CD4-positive, alpha-beta T cell treated with Interleukin-15 for 4 hours (primary cell): ENCODE measurements around the gene FBXL13.

ENCODE experiments used
- DNase-seq: peaks from one replicate; pipeline ENCODE4 v3.0.0-alpha.2; 2020; ENCODE audit warnings: low spot score

Gene FBXL13

DNA sequence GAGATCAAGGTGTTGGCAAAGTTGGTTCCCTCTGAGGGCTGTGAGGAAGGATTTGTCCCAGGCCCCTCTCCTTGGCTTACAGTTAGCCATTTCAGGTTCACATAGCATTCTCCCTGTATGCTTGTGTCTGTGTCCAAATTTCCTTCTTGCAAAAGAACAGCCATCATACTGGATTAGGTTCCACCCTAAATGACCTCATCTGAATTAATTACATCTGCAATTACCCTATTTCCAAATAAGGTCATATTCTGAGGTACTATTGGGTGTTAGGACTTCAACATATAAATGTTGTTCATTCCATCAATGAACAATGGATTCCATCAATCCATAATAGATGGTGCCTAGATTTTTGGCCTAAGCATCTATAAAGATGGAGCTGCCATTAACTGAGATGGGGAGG, 178.0 kb downstream of the FBXL13 start:
- DNase-seq: no peak

DNA sequence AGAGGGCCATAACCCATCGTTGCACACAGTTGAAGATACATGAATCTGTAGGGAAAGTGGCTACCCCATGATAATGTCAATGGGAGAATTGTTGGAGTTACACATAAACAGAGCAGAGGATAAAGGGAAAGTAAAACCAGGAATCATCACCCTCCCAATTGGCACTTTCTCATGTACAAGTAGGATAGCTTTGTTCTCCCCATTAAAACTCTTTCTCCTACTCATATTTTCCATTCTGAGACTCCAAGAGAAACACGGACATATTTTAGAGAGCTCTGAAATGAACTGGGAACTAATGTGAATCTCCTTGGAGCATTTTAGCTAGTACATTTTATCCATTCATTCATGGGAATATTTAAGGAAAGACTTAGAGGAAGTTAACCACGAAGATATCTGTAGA, 179.0 kb downstream of the FBXL13 start:
- DNase-seq: no peak

DNA sequence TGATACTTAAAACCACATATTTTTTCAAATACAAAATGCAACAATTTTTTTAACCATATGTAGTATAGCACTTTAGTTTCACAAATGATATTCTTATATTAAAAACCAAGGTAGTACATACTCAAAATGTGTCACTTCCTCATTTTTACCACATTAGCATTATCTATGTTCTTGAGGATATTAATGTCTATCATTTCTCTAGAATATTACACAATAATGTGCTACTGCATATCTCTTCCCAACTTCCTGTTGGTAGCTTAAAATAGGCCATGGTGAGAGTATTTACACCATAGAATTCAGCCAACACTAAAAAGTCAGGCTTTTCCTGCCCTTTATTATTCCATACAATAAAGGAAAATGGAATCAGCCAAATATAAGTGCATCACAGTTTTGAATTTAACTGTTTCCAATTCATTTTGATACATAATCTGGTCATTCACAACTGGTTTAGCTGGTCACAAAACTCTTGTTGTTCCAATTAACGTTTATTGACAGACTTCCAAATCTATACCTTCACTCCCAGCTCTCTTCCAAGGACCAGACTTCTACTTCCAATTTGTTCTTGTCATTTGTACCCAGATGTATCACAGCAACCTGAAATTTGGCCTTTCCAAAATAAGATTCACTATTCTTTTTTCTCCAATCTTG, 181.8 kb downstream of the FBXL13 start:
- DNase-seq: no peak

DNA sequence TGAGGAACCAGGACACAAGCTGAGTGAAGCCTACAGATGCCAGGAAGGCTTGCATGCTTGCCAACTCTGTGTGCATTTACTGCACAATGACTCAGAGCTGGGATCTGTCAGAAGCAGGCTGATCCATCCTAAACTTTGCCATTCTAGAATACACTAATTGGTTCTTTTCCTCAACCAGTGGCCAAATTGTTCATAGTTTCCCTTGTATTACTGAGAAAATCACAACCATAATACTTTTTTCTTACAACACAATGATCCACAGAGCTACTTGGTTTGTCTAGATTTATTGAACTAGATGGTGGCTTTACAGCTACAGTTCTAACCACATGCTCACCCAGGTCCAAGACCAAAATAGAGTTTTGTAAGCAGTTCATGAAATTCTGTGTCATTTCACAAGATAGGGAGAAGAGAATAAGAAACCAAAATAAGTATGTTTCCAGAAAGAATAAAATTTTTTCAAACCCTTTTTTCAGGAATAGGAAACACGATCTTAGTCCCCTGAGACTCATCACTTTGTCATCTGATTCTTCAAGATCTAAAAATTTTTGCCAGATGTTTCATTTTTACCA, 182.8 kb downstream of the FBXL13 start:
- no peak for DNase-seq

DNA sequence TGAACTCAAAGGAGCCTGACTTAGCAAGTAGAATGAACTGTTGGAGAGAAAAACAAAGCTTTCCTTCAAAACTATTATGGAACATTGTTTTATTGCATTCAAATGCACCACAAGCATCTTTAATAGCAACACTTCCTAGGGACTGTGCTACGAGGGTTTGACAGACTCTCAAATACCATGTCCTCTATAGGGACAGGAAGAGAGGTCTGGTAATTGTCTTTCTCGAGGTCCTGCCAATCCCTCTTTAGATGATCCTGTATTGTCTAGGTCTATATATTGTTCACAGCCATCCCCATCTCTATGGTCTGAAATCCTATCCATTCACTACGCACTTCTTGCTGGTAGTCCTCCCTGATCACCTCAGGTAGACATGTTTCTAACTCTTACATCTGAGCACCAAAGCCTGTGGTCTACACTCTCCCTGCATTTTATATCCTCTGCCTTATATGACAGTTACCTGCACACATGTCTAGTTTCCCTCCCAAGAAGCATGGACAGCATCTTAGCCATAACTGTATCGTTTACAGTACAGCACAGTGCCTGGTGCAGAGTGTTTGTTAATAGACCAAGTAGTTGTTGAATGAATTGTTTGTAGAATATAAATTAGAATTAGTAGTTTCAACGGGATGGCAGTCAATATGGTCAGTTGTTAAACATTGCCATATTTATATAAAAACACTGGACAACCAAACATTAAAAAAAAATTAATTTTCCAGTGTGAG, 183.5 kb downstream of the FBXL13 start:
- DNase-seq: no peak

DNA sequence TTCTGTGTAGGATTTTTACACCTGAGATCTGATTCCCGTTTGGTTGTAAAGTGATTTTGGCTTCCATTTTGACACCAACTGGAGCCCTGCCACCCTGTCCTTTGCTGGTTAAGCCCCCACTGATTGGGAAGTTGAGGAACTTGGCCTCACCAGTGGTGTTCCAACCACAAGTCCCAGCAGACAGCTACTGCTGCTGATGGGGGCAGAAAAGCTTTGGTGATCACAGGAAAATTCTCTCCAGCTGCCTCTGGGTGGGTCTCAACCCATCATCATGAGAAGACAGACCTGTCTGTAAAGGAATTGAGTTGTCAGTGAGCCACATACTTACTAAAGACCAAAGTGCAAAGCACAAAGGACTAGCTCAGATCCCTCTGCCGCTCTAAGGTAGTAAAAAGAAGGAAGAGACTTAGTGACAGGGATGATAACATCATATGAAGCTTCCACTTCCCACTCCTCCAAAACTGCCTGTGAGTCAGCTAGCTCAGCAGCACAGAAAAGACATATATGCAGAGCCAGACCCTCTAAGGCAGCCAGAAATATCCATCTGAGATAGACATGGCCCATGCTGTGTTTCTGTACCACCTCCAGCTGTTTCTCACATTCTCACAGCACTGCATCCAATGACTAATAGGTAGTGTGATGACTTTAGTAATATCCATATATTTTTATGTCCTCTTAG, 184.2 kb downstream of the FBXL13 start:
- DNase-seq: no peak

DNA sequence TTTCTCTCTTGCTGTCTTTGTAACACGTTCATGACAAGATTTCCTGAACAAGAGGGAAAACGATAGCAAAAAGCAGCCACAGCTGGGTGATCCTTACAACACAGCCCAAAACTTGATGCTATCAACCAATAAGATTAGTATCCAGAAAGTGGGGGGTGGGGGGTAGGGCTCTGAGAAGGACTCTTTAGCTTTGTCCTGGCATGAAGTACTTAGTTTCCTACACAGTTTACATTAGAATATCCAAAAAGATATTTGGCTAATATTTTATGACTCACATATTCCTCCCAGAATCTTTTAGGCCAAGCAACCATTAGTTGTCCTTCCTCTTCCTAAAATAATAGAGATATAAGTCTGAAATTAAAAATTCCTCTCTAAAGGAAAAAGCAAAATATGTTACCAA, 184.7 kb downstream of the FBXL13 start:
- no peak for DNase-seq

DNA sequence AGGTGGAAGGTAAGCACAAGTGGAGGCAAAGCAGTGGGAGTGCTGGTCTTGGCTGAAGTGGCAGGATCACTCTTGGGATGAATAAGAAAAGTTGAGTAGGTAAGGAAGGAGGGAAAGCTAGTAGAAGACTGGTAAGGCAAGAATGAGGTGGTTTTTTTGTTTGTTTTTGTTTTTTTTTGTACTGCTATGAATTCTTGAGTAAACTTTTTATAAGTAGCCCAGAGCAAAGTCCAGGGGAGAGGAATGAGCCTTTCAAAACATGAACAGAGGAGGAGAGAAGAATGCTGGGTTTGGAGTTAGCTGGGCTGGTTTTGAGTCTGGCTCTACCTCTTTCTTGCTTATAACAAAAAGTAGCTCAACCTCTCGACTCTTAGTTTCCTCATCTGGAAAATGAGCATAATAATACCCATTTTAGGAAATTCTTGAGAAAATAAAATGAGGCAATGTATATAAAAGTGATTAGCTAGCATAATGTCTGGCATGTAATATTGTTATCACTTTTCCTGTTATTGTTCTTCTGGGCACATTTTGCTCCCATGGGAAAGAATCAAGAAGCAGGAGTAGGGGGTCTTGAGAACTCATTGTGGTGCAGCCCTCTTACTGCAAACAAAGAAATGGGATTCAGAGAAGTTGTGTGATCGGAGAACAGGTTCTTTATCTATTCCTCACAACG, 185.9 kb downstream of the FBXL13 start:
- DNase-seq: no peak

DNA sequence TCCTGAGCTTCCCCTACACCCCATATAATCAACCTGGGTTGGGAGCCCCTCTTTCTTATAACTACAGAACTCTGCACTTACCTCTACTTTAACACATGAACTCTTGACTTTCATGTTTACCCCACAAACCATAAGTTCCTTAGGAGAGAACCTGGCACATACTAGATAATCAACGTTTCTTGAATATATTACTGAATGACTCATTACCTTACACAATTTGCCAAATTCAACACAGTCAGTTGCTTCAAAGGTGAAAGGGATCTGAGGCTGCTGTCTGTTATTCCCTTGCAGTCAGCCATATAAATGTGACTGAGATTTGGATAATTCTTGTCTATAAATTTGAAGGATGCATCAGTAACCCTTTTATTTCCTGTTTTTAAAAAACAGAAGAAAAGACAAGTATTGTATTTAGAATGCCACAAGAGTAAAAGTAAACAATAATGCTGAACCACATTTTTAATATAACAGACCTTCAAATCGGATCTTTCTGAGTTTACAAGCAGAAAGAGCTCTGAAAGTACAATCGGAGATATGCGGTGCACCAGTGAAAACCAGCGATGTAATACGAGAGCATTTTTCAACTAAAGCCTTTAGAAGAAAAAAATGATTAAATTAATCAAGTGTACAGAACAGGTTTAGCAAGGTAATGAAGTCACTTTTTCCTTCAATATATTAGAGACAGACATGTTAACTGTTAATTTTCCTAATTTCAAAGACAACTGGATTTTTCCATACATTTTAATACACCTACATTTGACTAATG, 191.3 kb downstream of the FBXL13 start:
- DNase-seq: no peak

DNA sequence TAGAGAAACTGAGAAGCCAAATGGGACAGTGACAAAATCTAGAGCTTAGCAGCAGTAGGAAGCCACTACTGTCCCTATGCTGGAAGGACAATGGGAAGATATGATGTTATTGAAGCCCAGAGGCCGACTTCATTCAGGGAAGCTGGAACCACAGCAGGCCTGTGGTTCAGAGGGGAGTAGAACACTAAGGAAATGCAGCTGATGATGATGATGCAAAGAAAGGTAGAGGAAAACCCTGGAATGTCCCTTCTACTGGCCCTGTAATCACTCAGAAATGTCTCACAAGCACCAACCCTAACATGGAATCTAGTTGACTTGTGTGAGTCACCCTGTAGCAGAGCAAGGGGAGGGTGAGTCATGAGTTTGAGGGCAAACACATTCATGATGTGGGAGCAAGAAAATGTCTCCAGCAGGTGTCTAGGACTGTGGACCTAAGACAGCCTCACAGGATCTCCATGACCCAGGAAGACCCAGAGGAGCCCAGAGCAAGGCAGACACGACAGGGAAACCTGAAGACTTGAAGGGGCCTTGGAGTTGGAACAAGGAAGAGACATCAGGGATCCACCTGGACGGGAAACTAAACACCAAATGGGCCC, 198.8 kb downstream of the FBXL13 start:
- no peak for DNase-seq

DNA sequence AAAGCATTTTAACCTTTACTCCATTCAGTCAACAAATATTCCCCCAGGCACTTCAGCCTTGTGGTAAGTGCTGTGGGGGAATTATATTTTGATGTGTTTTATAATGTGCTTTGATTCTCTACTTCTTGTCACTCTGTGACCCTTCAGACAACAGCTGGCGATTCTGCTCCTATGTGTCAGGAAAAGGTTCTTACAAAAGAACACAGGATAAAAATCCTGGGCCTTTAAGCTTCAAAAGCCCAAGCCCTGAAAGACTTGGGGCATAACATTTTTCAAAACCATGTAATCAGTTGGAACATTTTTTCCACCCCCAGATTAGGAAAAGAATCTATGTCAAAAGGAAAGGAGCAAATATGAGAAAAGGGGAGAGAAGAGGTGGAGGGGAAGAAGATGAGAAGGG, 199.6 kb downstream of the FBXL13 start:
- no peak for DNase-seq

DNA sequence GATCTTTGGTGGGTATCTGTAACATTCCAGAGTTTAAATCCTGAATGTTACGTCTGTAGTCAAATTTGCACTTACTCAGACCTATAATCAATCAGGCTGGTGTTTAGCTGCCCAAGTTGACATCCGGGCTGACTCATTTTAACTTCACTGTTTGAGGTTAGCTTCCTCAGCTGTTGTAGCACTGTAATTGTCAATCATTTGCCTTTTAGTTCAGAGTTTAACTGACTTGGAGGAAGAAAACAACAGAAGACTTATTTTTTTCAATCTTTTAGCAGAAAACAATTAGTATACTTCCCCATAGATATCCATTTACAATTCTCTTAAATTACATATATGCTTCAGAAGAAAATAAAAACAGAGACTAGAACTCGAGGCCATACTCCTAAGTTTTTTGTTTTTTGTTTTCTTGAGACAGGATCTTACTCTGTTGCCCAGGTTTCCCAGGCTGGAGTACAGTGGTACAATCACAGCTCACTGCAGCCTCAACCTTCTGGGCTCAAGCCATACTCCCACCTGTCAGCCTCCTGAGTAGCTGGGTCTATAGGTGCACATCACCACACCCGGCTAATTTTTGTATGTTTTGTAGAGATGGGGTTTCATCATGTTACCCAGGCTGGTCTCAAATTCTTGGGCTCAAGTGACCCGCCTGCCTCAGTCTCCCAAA, 200.3 kb downstream of the FBXL13 start:
- DNase-seq: no peak

DNA sequence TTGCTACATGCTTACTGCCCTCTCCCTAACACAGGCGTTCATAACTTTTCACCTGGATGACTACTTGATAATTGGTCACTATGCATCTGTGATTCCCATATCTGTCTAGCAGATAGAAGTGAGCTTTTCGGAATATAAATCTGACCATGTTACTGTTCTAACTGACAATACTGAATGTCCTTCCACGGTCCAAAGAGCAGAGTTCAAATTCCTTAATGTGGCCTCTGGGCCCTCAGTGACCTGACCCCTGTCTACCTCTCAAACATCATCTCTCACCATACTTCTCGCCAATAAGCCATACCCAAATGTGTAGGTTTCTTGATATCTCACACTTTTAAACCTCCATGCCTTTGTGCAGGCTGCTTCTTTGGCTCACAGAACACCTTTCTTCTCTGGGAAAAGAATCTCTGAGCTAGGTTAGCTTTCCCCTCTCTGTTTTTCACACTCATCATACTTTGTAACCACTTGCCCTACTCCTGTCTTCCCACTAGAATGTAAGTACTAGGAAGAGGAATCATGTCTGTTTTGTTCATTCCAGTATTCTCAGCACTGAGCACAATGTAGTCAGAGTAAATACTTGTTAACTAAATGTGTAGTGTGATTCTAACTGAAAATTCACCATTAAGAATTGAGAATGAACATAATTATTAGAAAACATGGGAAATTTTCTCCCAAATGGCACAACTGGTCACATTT, 201.0 kb downstream of the FBXL13 start:
- no peak for DNase-seq

DNA sequence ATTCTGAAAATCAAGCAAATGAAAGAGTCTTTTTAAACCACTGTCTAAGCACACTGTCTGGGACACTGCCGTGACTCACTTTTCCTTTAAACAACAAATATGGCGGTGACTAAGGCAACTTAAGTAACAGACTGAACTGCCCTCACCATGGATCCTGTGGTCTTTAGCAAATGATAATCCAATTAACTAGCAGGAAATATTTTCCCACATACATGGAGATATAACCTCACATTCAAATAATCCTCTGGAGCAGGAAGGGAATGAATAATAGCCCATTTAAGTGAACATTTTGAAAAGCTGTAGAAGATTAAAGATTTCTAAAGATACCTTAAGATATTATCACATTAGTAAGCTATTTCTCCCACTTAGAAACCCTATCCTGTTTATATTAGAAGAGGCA, 202.1 kb downstream of the FBXL13 start:
- no peak for DNase-seq

DNA sequence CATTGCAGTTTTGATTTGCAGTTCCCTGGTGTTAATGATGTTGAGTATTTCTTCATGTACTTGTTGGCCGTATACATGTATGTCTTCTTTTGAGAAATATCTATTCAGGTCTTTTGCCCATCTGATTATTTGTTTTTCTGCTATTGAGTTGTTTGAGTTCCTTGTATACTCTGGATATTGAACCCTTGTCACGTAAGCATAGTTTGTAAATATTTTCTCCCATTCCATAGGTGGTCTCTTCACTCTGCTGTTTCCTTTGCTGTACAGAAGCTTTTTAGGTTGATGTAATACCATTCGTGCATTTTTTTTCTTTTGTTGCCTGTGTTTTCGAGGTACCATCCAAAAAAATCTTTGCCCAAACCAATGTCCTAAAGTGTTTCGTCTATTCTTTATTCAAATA, 205.4 kb downstream of the FBXL13 start:
- DNase-seq: no peak

DNA sequence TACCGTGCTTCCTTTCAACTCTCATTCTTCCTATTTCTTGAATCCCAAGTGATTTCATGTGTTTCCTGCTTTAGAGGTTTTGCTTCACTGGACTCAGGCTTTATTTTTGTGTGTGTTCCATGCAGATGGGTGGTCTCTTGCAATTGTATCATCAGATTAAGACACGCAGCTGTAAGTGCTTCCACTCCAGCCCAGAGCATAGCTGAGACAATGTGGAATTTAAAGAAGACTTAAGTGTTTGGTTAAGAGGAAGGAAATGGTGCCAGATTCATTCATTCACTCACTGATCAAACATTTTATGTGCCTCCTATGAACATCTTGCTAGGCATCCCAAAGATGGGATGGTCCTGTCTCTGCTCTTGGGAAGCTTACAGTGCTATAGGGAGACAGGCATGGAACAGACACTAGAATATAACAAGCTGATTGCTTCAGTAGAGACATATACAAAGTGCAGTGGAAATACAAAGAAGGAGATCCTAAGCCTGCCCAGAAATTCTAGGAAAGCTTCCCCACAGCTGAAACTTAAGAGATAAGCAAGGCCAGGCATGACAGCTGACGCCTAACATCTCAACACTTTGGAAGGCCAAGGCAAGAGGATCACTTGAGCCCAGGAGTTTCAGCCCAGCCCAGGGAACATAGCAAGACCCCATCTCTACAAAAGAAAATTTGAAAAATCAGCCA, 207.9 kb downstream of the FBXL13 start:
- no peak for DNase-seq

DNA sequence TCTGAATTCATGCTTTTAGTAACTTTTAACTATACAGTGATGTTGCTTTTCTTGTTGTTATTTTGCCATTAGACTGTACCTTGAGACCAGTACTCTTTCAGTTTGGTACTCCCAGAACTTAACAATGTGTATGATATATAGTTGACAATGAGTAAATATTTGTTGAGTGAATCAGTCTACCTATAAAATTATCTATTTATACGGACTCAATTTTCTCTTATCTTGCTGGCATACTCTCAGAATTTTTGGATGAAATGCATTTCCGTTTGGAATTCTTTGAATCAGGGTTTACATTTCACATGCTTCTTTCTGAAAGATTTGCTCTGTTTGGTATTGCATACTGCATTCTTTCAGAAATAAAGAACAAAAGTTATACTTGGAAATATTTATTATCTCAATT, 209.6 kb downstream of the FBXL13 start:
- DNase-seq: no peak

DNA sequence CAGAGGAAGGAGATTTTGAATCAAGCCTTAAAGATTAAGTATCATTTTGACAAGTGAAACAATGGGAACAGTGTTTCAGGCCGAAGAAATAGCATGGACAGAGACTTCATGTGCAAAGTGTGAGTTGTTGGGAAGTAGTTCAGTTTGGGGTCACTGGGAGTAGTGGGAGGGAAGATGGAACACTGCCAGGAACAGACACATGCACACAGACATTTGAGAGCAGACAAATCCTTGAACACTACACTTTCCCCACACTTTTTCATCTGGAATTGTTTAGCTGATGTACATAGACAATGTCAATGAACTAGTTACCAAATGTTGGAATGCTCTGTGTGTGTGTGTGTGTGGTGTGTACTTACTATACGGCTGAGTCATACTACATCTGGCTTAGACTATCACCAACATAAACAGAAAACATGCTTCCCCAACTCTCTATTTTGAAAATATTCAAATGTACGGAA, 214.2 kb downstream of the FBXL13 start:
- no peak for DNase-seq

DNA sequence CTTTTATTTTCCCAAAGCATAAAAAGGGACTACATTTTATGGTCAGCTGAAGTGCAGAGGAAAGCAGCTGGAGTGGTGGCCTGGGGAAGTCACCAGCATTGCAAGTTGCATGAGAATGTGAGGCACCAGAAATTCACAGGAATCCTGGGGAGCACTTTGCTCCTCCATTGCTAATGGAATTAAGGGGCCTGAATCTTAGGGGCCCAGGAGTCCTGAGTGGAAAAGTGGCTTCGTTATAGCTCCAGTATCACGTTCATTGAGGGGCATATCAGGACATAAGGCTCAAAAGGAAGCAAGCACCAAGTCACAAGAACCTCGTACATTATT, 214.8 kb downstream of the FBXL13 start:
- no peak for DNase-seq
